Jurkat, Clone E6-1 (cell line): ENCODE measurements around the gene IFRD1.
"Not testable (repeated sequence)": the region's sequence is repeated elsewhere in the genome, so short reads cannot be mapped to it uniquely, and the experiment has no call there.

Experiments used
- DNase-seq: peaks from one replicate; pipeline ENCODE4 v3.0.0-alpha.2; 2011; ENCODE audit warnings: low read depth, low spot score
- H3K4me3 ChIP-seq: 2 replicates; pipeline ENCODE4 v1.5.1; 2011; ENCODE audit warnings: mild to moderate bottlenecking, low read length, control low read depth, moderate library complexity

IFRD1 gene

DNA sequence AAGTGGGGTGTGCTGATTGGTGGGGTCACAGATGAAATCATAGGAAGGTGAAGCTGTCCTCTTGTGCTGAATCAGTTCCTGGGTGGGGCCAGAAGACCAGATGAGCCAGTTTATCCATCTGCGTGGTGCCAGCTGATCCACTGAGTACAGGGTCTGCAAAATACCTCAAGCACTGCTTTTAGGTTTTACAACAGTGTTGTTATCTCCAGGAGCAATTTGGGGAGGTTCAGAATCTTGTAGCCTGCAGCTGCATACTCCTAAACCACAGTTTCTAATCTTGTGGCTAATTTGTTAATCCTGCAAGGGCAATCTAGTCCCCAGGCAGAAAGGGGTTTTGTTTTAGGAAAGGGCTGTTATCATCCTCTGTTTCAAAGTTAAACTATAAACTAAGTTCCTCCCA lies 17.0 kb upstream of the IFRD1 start:
- no peak overlapping the region for H3K4me3 ChIP-seq
- peak; percentile 75 for DNase-seq

DNA sequence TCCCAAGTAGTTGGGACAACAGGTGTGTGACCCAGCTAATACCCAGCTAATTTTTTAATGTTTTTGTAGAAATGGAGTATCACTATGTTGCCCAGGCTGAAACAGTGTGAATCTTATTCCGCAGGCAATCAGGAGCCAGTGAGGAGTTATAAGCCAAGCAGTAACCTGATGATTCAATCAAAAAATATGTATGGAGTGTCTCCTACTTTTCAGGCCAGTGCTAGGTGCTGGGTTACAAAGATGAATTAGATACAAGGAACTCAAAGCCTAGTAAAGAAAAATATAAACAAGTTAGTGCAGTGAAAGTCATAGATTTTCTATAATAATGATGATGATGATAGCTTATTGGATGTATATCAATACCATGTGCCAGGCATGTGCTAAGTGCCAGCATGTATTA lies 13.2 kb upstream of the IFRD1 start:
- DNase-seq = no peak
- no peak overlapping the region for H3K4me3 ChIP-seq

DNA sequence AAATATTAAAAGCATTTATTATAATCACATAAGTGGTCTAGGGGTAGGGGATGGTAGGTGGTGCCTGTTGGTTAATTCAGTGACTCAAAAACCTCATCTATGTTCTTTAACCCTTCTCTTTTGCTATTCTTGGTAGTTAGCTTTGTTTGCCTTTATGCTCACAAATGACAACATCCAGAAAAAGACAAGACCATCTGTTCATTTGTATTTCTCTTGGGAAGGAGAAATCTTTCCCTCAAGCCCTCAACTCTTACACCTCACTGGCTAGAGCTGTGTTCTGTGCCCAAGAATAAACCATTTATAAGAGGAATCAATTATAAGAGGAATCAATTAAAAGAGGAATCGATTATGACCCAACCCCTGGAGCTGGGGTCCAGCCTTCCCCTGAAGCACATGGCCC lies 10.8 kb upstream of the IFRD1 start:
- H3K4me3 ChIP-seq = no peak overlapping the region
- DNase-seq = no peak

DNA sequence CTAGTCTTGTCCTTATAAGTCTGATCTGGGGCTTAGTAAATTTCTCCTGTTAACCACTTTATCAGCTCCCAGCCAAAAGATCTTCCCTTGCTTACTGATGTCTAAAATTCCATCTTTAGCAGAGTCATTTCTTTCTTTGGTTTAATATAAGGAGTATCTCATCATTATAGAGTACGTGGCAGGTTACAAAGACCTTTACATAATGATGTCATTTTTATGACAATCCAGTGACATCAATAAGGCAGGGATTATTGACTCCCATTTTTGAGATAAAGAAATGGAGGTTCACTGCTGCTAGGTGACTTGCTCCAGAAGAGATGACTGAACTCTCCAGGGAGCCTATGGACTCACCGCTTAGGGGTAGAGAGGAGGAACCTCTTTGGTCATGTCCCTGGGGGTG lies 8.1 kb upstream of the IFRD1 start:
- no peak for DNase-seq
- H3K4me3 ChIP-seq = no peak overlapping the region

DNA sequence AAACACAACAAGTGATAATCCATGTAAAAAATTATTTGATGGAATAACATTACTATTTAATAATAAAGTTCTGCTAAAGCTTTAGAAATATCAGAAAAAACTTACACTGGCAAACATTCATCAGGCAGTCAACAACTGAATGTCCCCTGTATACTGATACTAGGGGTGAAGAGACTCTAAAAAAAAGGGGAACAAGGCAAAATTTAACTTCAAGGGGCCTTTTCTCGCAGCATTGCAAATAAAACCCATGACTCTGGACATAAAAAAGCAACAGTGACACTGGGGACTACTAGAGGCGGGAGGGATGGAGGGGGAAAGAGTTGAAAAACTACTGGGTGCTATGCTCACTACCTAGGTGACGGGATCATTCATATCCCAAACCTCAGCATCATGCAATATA lies 5.8 kb upstream of the IFRD1 start:
- H3K4me3 ChIP-seq = no peak overlapping the region
- DNase-seq = no peak

DNA sequence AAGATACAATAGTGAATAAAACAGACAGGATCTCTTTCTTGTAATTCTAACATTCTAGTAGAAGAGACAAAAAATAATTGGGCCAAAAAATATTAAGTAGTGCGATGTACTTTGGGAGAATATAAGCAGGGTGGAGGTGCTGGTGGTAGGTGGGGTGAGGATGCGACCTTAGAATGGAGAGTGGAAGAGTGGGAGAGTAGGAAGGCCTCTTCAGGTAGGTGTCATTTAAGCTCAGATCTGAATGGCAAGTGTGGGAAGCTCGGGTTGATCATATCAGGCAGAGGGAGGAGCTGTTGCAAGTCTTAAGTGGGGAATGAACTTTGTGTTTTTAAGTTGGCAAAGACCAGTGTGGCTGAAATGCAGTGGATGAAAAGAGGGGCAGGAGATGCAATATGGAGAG lies 3.8 kb upstream of the IFRD1 start:
- DNase-seq = no peak

DNA sequence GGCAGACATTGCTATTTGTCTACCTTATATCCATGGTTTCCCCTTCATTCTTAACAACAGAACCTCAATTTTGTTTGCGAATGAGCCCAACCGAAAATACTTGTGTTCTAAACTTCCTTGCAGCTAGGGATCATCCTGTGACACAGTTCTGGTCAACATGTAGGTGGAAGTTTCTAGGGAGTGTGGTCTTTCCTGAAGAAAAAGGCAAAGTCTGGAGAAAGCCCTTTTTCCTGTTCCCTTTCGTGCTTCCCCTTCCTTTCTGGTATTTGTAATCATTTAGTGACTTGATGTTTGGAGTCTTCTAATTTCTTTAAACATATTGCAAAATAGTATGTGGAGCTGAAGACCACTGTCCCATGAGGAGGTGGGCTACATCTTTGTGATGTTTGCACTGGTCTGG lies 2.9 kb upstream of the IFRD1 start:
- H3K4me3 ChIP-seq = no peak overlapping the region
- no peak for DNase-seq

More for the DNA sequence above, 3.8 kb upstream of the IFRD1 start:
- H3K4me3 ChIP-seq = no peak overlapping the region

DNA sequence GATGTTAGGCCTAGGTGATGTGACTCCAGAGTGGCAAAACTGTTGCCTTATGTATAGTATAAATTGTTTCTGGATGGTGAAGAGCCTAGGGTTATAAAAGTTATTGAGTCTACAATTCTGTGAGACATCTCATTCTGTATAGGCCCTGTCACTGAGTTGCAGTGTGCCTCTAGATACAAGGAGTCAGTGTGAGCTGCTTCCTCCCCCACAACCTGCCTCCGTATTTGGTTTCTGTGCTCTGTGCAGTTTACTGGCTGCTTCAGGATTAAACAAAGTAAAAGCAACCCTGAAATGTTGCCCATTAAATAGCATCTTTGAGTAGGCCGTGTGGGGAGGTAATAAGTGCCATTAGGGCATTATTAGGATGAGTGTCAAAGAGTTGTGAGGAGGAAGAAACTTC lies 1.9 kb upstream of the IFRD1 start:
- no peak overlapping the region for H3K4me3 ChIP-seq
- no peak for DNase-seq

DNA sequence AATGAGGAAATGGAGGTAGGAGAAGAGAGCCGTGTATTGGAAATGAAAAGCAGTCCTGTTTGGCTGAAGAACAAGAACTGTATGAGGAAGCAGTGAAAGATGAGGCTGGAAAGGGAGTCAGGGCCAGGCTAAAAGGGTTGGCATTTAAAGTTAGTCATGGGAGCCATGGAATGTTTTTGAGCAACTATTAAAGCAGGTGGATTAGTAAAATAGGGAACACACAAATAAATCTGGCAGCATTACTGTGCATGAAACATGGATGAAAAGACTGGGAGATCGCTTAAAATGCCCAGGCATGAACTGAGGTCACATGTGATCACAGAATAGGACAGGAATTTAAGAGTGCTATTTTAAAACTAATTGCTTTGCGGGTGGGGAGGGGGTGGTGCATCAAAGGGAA lies 1.4 kb upstream of the IFRD1 start:
- no peak for DNase-seq
- H3K4me3 ChIP-seq = no peak overlapping the region

DNA sequence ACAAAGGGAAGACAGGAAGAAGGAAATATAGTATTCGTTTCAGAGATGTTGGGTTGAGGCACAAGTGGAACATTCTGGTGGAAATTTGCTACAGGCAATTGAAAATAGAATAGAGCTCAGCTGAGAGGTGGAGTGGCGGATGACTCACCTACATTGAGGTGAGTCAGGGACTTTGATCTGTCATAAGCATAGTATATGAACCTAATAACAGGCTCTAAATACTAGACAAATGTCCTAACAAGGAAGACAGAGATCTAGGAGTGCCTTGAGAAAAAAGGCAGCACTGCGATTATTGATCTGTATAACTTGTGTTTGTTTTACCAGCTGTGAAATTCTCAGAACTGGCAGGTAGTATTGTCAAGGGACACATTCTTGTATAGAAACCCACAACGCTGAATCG lies 907 bp upstream of the IFRD1 start:
- no peak for DNase-seq
- peak overlapping the region; percentile 86 for H3K4me3 ChIP-seq

DNA sequence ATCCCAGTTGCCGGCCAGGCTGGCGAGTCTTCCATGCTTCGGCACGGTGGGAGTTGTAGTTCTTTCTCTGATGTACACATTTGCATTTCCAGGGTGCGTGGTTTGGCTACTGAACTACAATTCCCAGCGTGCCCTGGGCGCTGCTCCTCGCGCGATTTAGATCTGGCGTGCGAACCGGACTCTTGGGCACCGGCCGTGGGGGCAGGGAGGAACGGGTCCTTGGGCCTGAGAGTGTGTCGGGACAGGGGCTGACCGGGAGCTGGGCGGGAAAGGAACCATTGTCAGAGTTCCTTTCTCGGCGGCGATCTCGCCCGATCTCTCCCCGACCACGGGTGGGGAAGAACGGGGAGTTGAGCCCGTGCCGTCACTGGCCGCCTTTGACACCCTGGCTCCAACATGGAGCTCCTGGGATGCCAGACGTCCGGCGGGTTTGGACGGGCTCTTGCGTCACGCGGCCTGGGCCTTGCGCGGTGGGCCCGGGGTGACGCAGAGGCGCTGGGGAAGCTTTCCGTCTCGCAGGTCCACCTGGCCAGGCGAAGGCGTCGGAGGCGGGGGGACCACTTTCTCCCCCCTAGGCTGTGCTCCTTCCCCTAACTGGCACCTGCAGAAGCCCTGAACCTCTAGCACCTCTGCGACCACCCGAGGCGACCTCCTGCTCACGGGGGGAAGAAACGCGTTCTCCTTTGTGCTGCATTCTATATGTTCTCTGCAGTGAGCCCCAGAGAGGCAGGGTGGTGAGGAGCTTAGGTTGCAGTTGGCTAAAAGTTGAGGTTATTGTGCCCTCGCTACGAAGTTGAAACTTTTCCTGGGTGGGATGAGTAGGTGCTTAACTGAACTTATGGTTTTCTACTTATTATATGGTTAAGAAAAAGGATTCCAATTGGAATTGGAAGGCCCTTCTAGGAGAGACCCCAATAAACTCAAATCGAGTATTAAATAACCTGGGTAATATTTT lies 824 bp downstream of the IFRD1 start:
- peak; percentile 89 for DNase-seq
- peak overlapping the region; percentile 86 for H3K4me3 ChIP-seq

DNA sequence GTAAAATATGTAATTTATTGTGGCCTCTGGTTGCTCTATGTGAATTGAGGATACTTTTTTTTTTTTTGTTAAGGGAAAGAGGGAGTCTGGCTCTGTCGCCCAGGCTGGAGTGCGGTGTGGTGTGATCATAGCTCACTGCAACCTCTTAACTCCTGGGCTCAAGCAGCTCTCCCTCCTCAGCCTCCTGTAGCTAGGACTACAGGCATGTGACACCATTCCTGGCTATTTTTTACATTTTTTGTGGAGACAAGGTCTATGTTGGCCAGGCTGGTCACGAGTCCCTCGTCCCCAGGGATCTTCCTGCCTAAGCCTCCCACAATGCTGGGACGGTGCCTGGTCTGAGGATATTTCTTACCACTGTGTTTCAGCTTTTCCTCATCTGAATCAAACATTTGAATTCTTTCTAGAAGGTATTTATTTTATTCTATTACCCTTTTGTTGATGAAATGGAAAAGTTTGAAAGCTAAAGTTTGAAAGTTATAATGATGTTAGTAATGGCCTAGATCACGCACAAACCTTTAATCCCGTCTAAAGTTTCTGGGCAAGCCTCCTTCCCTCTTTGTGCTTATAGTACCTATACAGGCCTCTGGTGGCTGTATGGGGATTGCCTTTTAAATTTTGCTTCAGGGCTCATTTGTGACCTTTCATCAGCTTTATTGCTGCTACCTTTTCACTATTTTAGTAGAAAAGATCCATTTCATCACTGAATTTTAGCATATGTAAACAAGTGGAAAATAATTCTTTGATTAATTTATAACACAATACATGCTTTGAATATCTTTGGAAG lies 2.0 kb downstream of the IFRD1 start:
- DNase-seq = no peak
- peak overlapping the region; percentile 86 for H3K4me3 ChIP-seq

DNA sequence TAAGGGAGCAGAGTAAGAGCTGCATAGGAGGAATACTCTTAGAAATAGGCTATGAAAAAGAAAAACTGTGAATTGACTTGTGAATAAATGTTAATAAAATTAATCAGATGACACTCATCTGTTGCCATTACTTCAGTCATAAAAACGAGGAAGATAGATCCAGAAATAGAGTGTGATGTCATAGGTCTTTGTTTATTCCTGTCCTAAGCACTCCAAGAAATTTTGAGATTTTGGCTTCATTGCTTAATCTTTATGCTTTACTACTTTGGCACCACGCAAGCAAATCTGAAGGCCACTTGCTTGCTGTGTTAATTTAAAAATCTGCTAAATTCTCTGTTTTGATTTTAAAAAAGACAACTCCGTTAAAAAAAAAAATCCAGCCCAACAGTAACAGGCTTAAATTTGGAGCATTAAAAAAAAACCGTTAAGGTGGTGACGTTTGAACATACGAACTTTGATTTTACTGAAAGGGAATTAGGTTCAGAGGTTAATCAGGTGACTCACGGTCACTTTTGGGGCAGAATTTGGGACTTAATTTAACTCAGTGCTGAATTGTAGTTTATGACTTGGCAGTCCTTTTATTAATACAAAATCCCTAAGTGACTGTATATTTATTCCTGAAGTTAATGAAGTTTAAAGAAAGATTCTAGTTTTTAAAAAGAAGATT lies 3.4 kb downstream of the IFRD1 start:
- no peak for DNase-seq
- H3K4me3 ChIP-seq = no peak overlapping the region

DNA sequence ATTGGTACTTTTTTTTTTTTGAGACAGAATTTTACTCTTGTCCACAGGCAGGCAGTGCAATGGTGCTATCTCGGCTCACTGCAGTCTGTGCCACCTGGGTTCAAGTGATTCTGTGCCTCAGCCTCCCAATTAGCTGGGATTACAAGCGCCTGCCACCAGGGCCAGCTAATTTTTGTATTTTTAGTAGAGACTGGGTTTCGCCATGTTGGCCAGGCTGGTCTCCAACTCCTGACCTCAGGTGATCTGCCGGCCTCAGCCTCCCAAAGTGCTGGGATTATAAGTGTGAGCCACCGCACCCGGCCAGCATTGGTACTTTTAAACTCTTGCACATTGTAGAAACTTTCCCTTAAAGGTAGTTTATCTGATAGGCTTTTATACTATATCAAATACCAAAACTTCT lies 3.9 kb downstream of the IFRD1 start:
- DNase-seq, H3K4me3 ChIP-seq: not testable (repeated sequence)

DNA sequence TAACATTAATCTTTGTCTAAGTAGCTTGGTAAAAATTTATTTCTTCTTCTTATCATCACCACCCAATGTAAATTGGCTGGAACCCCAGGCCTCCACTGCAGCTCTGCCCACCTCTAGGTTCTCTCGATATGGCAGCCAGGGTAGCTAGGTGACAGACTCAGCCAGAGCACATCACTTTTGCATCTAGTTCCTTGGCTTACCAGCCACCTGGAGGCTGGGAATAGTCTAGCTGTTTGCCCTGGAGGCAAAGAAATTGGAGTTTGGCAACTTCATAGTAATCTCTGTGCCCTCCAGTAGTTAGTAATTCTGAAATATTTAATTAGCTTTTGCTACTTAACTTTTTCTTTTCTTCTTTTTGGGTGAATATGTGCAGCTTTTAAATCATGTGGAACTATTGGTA lies 9.4 kb downstream of the IFRD1 start:
- H3K4me3 ChIP-seq = no peak overlapping the region
- no peak for DNase-seq

DNA sequence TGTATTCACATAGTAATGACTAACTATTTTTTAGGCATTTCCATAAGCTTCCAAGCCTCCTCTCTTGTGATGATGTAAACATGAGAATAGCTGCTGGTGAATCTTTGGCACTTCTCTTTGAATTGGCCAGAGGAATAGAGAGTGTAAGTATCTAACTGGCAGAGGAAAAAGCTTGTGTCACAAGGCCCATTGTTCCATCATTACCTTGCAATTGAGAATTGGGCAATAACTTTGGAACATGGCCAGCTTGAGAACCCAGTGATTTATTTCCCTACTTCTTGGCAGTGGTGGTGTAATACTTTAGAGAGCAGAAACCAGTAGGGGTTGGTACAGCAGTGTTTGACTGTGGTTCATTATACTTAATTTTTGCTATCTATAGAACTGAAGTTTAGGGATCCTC lies 12.0 kb downstream of the IFRD1 start:
- H3K4me3 ChIP-seq = no peak overlapping the region
- no peak for DNase-seq

DNA sequence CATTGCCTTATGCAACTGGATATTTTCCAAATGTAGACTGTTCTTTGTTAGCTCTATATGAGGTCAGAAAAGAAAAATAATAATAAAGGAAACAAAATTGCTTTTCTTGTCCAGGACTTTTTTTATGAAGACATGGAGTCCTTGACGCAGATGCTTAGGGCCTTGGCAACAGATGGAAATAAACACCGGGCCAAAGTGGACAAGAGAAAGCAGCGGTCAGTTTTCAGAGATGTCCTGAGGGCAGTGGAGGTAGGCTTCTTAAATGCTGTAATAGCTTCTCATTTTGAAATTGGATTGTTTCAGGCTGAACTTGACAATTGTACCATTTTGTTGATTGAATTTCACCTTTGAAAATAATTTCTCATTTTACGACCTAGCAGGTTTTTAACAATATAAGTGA lies 17.6 kb downstream of the IFRD1 start:
- no peak overlapping the region for H3K4me3 ChIP-seq
- DNase-seq = no peak

DNA sequence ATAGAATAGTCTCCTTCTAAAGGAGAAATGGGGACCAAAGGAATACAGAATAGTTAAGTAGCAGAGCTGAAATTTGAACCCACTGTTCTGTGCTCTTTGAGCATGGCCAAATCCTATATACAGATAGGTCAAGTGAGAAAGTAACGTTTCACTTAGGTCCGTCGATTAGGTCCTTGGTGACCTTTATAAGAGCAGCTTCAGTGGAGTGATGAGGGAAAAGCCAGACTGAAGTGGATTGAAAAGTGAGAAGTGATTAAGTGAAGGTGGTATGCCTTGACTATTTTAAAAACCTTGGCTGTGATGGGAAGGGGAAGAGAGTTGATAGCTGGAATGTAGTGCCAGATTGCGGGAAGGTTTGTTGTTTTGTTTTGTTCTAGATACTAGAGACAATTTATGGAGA lies 19.9 kb downstream of the IFRD1 start:
- no peak overlapping the region for H3K4me3 ChIP-seq
- DNase-seq = no peak

DNA sequence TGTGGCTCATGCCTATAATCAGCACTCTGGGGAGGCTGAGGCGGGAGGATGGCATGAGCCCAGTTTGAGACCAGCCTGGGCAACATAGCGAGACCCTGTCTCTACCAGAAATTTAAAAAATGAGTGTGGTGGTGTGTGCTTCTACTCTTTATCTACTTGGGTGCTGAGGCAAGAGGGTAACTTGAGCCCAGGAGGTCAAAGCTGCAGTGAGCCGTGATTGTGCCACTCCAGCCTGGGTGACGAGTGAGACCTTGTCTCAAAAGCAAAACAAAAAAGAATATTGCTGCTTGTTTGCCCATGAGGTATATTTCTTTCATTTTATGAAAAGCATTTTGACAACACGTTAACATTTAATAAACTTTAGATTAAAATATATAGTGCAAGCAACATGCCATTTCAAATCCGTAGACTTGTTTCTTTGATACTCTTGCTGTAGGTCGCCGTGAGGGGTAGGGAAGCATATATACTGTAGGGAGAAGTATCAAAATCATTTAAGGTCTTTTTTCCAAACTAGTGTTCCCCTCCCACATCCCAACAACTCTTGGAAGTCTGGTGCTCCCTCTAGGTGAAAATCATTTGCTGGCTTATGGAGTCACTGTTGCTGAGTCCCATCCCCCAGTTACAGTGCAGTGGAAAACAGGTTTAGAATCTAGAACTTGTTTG lies 26.3 kb downstream of the IFRD1 start:
- no peak overlapping the region for H3K4me3 ChIP-seq
- no peak for DNase-seq
